Mucosa of rectum (tissue), 2 donors: Measurements from ENCODE around the gene NRXN3.

Source experiments
- H3K27ac ChIP-seq, 2 donors: one replicate each; pipeline ENCODE4 v1.7.0; 2013; ENCODE audit warnings: inconsistent platforms in 2 of 2, low read depth in 2 of 2, low read length in 2 of 2
- H3K27me3 ChIP-seq, 2 donors: one replicate each; pipeline ENCODE4 v1.7.0; 2013; ENCODE audit warnings: low read length in 2 of 2; ENCODE audit not compliant: control insufficient read depth in 2 of 2, insufficient read depth in 2 of 2
- H3K36me3 ChIP-seq, 2 donors: one replicate each; pipeline ENCODE4 v1.7.0; 2013; ENCODE audit warnings: low read length in 2 of 2; ENCODE audit not compliant: control insufficient read depth in 2 of 2, insufficient read depth in 2 of 2
- H3K4me1 ChIP-seq, 2 donors: one replicate each; pipeline ENCODE4 v1.7.0; 2013; ENCODE audit warnings: low read length in 2 of 2, mild to moderate bottlenecking in 1 of 2; ENCODE audit not compliant: control insufficient read depth in 2 of 2, insufficient read depth in 2 of 2
- H3K4me3 ChIP-seq, 2 donors: one replicate each; pipeline ENCODE4 v1.7.0; 2013; ENCODE audit warnings: low read length in 2 of 2
- H3K9ac ChIP-seq, 2 donors: one replicate each; pipeline ENCODE4 v1.7.0; 2013; ENCODE audit warnings: low read length in 2 of 2, low read depth in 1 of 2, mild to moderate bottlenecking in 1 of 2
- H3K9me3 ChIP-seq, 2 donors: one replicate each; pipeline ENCODE4 v1.7.0; 2013; ENCODE audit warnings: low read length in 2 of 2; ENCODE audit not compliant: control insufficient read depth in 2 of 2
- donor health status: healthy.
- donor health status: Normal muscosa, but diverticular disease.

The NRXN3 gene

DNA sequence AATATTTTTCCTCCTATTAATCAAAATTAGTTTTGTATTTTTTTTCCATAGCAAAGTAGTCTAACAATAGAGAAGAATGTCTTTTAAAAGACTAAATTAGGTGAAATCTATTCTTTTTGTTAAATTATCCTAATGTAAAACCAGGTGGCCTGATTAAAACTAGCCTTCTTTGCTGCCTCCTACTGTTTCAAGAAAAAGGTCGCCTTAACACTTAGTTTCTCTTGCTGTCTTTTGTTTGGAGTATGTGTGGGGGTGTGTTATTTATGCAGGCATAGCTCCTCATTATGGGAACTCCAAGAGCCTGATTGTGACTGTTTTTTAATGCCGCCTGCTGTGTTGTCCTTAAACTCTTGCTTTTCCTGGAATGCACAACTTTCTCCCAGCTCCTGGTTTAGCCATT lies 1185.9 kb downstream of the NRXN3 start:
- no peaks in the 10 kb centered on the region for H3K4me1 ChIP-seq
- no peak overlapping the region for H3K4me3 ChIP-seq
- H3K9ac ChIP-seq, result no peak overlapping the region
- no peaks in the 10 kb centered on the region for H3K27me3 ChIP-seq
- no peaks in the 10 kb centered on the region for H3K9me3 ChIP-seq
- H3K36me3 ChIP-seq, result no peaks in the 10 kb centered on the region
- no peak overlapping the region for H3K27ac ChIP-seq

- no peak overlapping the region for H3K4me3 ChIP-seq
- no peaks in the 10 kb centered on the region for H3K27me3 ChIP-seq
- no peaks in the 10 kb centered on the region for H3K36me3 ChIP-seq
- H3K9me3 ChIP-seq, result no peaks in the 10 kb centered on the region
- H3K27ac ChIP-seq, result no peak overlapping the region
- no peak overlapping the region for H3K9ac ChIP-seq
- H3K4me1 ChIP-seq, result no peaks in the 10 kb centered on the region
These were observed 1187.1 kb downstream of the NRXN3 start for GRCh38 chr14:79357307-79357706.

DNA sequence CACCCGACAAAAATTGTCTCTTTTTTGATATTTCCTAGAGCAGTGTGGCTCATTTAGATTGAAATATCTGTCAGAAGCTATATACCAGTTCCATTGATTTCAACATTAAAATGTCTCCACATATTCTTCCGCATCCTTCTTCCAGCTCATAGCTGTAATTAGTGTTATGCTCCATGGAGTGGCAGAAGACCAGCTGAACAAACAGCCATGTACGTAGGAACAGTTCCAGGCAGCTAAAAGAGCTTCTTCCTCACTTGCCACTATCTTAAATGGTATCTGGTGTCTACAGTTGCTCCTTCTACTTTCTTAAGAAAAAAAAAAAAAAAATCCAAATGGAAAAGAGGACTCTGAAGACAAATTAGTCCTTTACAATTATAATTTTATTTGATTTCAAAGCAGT lies 1193.1 kb downstream of the NRXN3 start:
- no peaks in the 10 kb centered on the region for H3K9me3 ChIP-seq
- H3K4me1 ChIP-seq, result no peaks in the 10 kb centered on the region
- H3K4me3 ChIP-seq, result no peak overlapping the region
- no peaks in the 10 kb centered on the region for H3K36me3 ChIP-seq
- no peaks in the 10 kb centered on the region for H3K27me3 ChIP-seq
- H3K9ac ChIP-seq, result no peak overlapping the region
- H3K27ac ChIP-seq, result no peak overlapping the region

- Histone ChIP-seq H3K9me3 (no peaks in the 10 kb centered on the region), H3K4me3 (no peak overlapping the region), H3K27ac (no peak overlapping the region), H3K4me1 (no peaks in the 10 kb centered on the region), H3K9ac (no peak overlapping the region), H3K27me3 (no peaks in the 10 kb centered on the region), H3K36me3 (no peaks in the 10 kb centered on the region)
These were observed 1199.5 kb downstream of the NRXN3 start for GRCh38 chr14:79369359-79370332.

- Histone ChIP-seq H3K4me3 (no peak overlapping the region), H3K36me3 (no peaks in the 10 kb centered on the region), H3K9me3 (no peaks in the 10 kb centered on the region), H3K27ac (no peak overlapping the region), H3K27me3 (no peaks in the 10 kb centered on the region), H3K4me1 (no peaks in the 10 kb centered on the region), H3K9ac (no peak overlapping the region)
These were observed 1200.8 kb downstream of the NRXN3 start for GRCh38 chr14:79370969-79371368.

DNA sequence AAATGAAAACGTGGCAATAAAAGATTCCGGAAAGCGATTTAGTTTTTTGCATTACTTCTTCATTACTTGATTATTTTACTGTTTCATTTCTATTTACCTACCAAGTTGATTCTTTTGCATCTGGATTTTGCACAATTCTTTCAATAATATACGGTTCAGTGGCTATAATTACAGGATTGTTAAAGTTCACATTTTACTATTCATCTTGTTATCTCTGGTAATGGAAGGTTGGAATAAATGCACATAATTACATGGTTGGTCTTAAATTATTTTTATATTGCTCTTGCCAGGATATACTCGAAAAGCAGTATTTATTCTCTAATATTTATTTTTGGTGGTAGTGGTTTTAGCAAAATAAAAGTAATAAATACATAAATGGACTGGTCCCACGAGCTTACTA lies 1203.3 kb downstream of the NRXN3 start:
- H3K9me3 ChIP-seq, result no peaks in the 10 kb centered on the region
- no peaks in the 10 kb centered on the region for H3K27me3 ChIP-seq
- no peaks in the 10 kb centered on the region for H3K4me1 ChIP-seq
- H3K9ac ChIP-seq, result no peak overlapping the region
- no peaks in the 10 kb centered on the region for H3K36me3 ChIP-seq
- no peak overlapping the region for H3K4me3 ChIP-seq
- H3K27ac ChIP-seq, result no peak overlapping the region

DNA sequence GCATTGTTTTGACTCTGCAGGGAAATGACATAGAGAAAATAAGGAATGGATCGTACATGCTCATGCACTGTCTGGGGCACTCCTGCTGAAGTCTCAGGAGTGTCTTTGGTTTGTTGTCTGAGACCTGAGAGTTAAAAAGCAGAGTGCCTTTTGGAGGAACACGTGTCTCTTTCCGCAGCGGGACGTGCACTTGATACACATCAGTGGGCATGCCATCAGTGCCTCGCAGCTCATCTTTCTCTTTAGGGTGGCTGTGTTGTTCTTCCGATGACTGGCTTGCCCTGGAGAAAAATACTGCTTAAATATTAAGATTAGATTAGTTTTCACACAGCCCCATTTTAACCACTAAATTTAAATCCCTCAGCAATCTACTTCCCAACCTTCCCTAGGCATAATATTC lies 1205.2 kb downstream of the NRXN3 start:
- Histone ChIP-seq H3K27ac (no peak overlapping the region), H3K9me3 (no peaks in the 10 kb centered on the region), H3K36me3 (no peaks in the 10 kb centered on the region), H3K9ac (no peak overlapping the region), H3K4me3 (no peak overlapping the region), H3K4me1 (no peaks in the 10 kb centered on the region), H3K27me3 (no peaks in the 10 kb centered on the region)

GRCh38 chr14:79376557-79376956 lies 1206.4 kb downstream of the NRXN3 start:
- Histone ChIP-seq H3K9ac (no peak overlapping the region), H3K36me3 (no peaks in the 10 kb centered on the region), H3K27ac (no peak overlapping the region), H3K4me3 (no peak overlapping the region), H3K9me3 (no peaks in the 10 kb centered on the region), H3K27me3 (no peaks in the 10 kb centered on the region), H3K4me1 (no peaks in the 10 kb centered on the region)

GRCh38 chr14:79378020-79378419 lies 1207.8 kb downstream of the NRXN3 start:
- H3K9me3 ChIP-seq, result no peaks in the 10 kb centered on the region
- no peak overlapping the region for H3K9ac ChIP-seq
- no peaks in the 10 kb centered on the region for H3K27me3 ChIP-seq
- H3K4me1 ChIP-seq, result no peaks in the 10 kb centered on the region
- H3K27ac ChIP-seq, result no peak overlapping the region
- no peaks in the 10 kb centered on the region for H3K36me3 ChIP-seq
- no peak overlapping the region for H3K4me3 ChIP-seq

DNA sequence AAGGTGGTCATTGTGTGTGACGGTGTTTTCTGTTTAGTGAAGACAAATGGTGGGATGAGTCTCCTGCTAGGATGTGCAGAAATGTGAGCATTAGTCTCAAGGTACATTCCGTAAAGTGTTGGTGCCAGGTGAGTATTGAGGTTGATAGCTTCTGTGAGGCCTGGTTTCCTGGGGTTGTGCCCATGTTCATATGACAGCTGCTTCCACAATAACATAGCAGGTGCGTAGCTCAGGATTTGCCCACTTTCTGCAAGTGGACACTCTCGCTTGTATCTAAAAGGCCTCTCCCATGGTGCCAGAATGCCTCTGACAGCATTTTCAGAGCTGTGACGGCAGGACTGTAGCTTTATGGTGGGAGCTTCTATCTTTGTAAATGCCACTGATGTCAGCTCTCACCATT lies 1209.1 kb downstream of the NRXN3 start:
- no peak overlapping the region for H3K4me3 ChIP-seq
- no peak overlapping the region for H3K27ac ChIP-seq

More for the DNA sequence above, 1209.1 kb downstream of the NRXN3 start:
- no peak overlapping the region for H3K9ac ChIP-seq
- no peaks in the 10 kb centered on the region for H3K27me3 ChIP-seq
- no peaks in the 10 kb centered on the region for H3K4me1 ChIP-seq
- H3K36me3 ChIP-seq, result no peaks in the 10 kb centered on the region
- no peaks in the 10 kb centered on the region for H3K9me3 ChIP-seq
